ENCODE measurements around the gene EFCAB11.

GRCh38 chr14:89915114-89915878 lies 39.2 kb downstream of the EFCAB11 start:
- peak; percentile 98 for TF ChIP-seq CTCF (IDR thresholded peaks at IDR 0.05)
- TF ChIP-seq EZH2 (IDR thresholded peaks at IDR 0.05; ENCODE audit: borderline replicate concordance, insufficient read depth, low read depth, low read length, poor library complexity, severe bottlenecking) = no peak

Measured in B cell (primary cell).